ENCODE measurements around the gene KRTAP5-2.

KRTAP5-2 gene

GRCh38 chr11:1574933-1575242 is 23.2 kb downstream of the KRTAP5-2 start:
- ChIA-PET CTCF (interaction anchor here (0.6 to 3.4 kb wide), 48 partner anchors 8 to 461 kb away, joined by 3 to 38 read pairs (median 5); partner anchors contain the start of gene KRTAP5-2), POLR2A (no interaction called here)
- DNase-seq (ENCODE audit: extremely low spot score), result no peak
- no peak for TF ChIP-seq CTCF (IDR thresholded peaks at IDR 0.05; ENCODE audit: control extremely low read depth, extremely low read depth, low read depth, missing control alignments)

DNA sequence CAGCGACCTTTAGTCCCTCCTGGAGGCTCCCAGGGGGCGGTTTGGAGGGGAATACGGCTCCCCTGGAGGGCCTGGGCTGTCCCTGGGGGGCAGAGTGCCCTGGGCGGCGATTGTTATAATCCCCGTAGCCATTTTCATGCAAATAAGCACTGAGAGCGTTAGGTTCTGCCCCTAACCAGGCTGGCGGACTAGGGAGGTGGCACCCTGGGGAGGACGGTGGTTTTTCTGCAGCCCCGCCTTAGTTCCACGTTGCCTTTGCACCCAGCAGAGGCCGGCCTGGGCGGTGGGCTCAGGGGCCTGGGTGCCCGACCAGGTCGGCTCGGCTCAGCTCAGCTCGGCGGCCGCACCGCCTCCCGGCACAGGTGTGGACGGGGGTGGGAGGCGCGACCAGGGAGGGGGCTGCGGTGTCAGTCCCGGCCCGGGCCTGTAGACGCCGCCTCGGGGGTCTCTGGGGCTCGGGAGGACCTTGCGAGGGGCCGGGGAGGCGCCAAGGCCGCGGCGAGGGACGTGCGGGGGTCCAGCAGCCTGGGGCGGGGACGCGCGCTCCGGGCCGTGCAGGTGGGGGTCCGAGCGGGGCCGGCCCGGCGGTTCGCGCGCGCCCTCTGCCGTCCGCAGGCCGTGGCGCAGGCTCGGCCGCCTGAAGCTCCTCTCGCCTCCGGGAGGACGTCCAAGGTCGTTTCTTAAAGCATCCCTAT is 23.7 kb downstream of the KRTAP5-2 start:
- POLR2A ChIA-PET, result no interaction called here
- CTCF ChIA-PET, result interaction anchor here (0.6 to 3.4 kb wide), 50 partner anchors 9 to 462 kb away, joined by 3 to 38 read pairs (median 4); partner anchors contain the start of gene KRTAP5-2
- peak; percentile 79 for DNase-seq (ENCODE audit: extremely low spot score)

GRCh38 chr11:1573903-1574237 is 24.2 kb downstream of the KRTAP5-2 start:
- no peak for DNase-seq (ENCODE audit: extremely low spot score)
- ChIA-PET POLR2A (no interaction called here), CTCF (interaction anchor here (0.7 to 3.4 kb wide), 15 partner anchors 9 to 374 kb away, joined by 3 to 38 read pairs (median 11); partner anchors contain the start of gene KRTAP5-2)
- no peak for TF ChIP-seq CTCF (IDR thresholded peaks at IDR 0.05; ENCODE audit: control extremely low read depth, extremely low read depth, low read depth, missing control alignments)

More for the DNA sequence above, 23.7 kb downstream of the KRTAP5-2 start:
- peak; percentile 95 for TF ChIP-seq CTCF (IDR thresholded peaks at IDR 0.05; ENCODE audit: control extremely low read depth, extremely low read depth, low read depth, missing control alignments)

DNA sequence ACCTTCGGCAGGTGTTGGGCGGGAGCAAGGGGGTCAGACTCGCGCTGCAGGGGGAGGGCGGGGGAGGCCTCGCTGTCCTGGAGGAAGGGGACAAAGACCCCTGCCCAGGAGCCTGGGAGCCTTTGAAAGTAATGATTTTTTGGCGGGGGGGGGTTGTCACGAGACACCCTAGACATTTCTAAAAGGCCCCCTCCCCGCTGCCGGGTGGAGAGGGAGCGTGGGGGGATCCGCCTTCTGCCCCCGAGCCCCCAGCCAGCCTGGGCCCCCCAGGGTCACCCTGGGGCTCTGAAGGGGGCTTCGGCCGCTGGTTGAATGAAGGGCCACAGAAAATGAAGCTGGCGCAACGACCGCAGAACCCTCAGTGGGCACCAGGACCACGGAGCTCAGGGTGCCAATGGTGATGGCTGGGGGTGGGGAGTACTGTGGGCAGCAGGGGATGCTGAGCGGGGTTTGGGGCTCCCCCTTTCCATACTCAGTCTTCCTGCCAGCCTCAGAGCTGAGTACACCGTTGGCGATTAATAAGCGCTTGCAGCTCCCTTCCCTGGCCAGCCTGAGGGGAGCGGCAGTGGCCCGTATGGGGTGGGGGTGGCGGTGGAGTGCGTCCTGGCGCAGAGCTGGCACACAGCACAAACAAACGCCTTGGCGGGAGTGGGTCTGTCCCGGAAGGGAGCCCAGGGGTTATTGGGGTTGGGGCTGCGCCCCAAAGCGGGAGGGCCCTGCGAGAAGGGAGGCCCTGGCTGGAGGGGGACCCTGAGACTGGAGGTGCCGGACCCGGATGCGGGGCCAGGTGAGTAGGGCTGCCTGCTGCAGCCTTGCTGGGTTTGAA is 24.8 kb downstream of the KRTAP5-2 start:
- CTCF ChIA-PET, result interaction anchor here (0.7 to 3.4 kb wide), 12 partner anchors 8 to 373 kb away, joined by 3 to 38 read pairs (median 10); partner anchors contain the start of gene KRTAP5-2
- no peak for TF ChIP-seq CTCF (IDR thresholded peaks at IDR 0.05; ENCODE audit: control extremely low read depth, extremely low read depth, low read depth, missing control alignments)
- POLR2A ChIA-PET, result no interaction called here
- peak; percentile 24 for DNase-seq (ENCODE audit: extremely low spot score)

DNA sequence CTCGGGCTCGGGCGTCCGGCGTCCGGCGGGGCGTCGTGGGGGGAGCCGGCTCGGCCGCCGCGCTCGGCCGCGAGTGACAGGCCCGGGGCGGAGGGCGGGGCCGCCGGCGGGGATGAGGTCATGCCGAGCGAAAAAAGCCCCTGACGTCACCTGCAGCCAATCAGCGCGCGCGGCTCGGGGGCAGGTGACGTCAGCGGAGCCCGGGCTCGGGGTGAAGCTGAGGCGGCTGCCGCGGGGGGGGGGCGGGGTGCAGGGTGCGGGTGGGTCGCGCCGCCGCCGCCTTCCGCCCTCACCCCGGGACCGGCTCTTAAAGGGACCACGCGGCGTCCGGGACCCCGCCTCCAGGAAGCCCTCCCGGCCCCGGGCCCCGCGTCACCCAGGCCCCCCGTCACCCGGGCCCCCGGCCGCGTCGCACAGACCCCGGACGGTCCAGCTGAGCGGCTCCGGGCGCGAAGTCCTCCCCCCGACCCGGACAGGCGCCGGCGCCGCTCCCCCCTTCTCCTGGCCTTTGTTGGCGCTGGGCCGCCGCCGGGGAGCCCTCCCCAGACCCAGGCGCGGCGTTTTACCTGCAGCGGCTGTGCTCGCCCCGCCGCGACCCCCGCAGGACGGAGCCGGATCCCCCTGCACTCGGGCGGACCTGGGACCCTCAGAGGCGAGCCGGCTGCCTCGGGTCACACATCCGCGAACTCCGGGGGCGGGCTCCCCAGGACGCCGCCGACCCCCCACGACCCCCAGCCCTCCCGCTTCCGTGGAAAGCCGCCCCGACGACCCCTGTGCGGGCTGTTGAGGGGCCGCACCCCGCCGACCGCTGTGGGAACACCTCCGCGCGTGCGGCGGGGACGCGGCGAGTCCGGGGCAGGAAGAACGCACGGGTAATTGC is 25.7 kb downstream of the KRTAP5-2 start, which contains the start of gene DUSP8:
DUSP8 (minus strand) TSS at position 75 of the 880 bp plus-strand sequence. CDS start 6,445 bp downstream, outside the sequence.
- no peak for TF ChIP-seq CTCF (IDR thresholded peaks at IDR 0.05; ENCODE audit: control extremely low read depth, extremely low read depth, low read depth, missing control alignments)
- ChIA-PET CTCF (interaction anchor here (3.0 to 3.4 kb wide), 3 partner anchors 18 to 57 kb away, joined by 11 to 38 read pairs (median 38); no protein-coding TSS in a partner anchor), POLR2A (no interaction called here)
- DNase-seq (ENCODE audit: extremely low spot score), result peak; percentile 94

- DNase-seq (ENCODE audit: extremely low spot score), result peak; percentile 15
- ChIA-PET POLR2A (no interaction called here), CTCF (no interaction called here)
- TF ChIP-seq CTCF (IDR thresholded peaks at IDR 0.05; ENCODE audit: control extremely low read depth, extremely low read depth, low read depth, missing control alignments), result no peak
Observed at GRCh38 chr11:1571760-1572196, 26.3 kb downstream of the KRTAP5-2 start.
